ENCODE data around the gene GPD1L.
A peak's percentile ranks its signal among the peaks of the same experiment; 100 is the strongest.

Gene GPD1L

DNA sequence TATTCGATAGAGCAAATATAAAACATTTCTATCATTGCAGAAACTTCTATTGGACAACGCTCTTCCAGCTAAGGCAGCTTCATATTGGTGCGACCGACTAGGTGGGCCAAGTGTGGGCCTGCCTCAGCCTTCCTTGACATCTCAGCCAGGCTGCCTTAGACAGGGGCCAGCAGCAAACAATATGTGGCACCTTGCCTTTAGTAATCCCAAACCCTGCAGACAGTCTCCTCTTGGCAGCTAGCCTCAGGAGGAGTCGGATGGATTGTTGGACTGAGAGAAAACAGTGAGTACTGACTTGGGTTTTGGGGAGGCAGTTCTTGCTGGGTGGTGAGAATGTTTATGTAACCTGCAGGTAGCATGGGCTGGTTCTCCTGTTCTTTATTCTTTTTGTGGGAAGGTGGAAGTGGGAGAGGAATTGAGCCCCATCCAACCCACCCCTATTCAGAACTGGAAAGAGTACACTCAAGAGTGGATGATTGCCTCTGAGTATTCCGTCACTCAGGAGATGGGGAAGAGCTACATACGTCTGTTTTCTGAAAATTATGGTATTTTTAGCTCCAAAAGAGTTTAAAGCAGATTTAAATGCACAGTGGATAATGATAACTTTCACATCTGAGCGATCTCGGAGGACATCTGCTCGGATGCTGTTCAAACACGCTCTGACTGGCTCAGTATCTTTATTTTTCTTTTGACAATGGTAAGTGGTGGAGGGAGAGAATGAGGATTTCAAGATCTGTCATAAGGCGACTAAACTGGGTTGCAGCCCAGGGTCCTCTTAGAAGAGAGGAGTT, 47.2 kb downstream of the GPD1L start:
- TF ChIP-seq ZFX (IDR thresholded peaks at IDR 0.05; ENCODE audit: borderline replicate concordance) (no peak), CTCF (IDR thresholded peaks at IDR 0.05) (no peak)
- H3K27ac ChIP-seq = no peak overlapping the region

DNA sequence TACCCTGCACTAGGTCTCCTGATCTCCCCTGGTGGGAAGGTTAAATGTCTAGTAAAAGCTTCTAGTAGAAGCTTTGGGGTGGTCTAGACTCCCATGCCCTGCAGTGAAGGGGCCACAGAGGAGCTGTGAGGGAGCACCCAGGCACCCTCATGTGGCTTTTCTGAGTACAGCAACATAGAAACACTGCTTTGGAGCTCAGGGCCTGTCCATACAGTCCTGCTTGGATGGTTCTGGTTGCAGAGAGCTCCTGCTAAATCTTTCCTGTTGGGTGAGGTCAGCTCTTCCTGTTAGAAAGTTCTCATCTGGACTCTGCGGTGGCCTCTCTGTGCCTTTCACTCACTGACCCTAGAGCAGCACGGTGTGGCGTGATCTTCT, 47.8 kb downstream of the GPD1L start:
- no peak overlapping the region for H3K27ac ChIP-seq
- TF ChIP-seq ZFX (IDR thresholded peaks at IDR 0.05; ENCODE audit: borderline replicate concordance) (no peak), CTCF (IDR thresholded peaks at IDR 0.05) (peak; percentile 22; the same call in 1 of the 2 replicates)

GRCh38 chr3:32155117-32155516, 48.7 kb downstream of the GPD1L start:
- no peak overlapping the region for H3K27ac ChIP-seq
- no peak for TF ChIP-seq ZFX (IDR thresholded peaks at IDR 0.05; ENCODE audit: borderline replicate concordance)
- TF ChIP-seq CTCF (IDR thresholded peaks at IDR 0.05) = no peak

DNA sequence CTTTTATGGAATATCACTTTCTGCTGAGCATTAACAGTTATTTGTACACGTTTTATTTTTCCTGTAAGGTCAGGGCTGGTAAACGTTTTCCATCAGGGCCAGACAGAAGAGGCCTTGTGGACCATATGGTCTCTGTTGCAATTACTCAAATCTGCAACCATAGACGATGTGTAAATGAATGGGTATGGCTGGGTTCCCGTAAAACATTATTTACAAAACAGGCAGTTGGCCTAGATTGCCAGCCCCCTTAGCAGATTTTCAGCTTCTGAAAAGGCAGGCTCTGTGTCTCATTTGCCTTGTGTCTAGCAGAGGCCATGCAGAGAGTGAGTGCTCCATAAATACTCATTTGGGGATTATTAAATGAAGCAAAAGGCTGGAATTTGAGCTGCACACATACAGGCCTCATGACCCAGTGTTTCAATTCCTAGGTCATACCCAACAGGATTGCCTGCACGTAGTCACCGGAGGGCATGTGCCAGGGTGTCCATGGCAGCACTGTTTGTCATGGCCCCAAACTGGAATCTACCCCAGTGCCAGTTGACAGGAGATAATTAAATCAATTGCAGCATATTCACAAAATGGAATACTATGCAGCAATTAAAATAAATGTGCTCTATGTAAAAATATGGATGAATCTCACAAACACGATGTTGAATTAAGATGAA, 51.3 kb downstream of the GPD1L start:
- no peak overlapping the region for H3K27ac ChIP-seq
- no peak for TF ChIP-seq CTCF (IDR thresholded peaks at IDR 0.05)
- TF ChIP-seq ZFX (IDR thresholded peaks at IDR 0.05; ENCODE audit: borderline replicate concordance) = no peak

DNA sequence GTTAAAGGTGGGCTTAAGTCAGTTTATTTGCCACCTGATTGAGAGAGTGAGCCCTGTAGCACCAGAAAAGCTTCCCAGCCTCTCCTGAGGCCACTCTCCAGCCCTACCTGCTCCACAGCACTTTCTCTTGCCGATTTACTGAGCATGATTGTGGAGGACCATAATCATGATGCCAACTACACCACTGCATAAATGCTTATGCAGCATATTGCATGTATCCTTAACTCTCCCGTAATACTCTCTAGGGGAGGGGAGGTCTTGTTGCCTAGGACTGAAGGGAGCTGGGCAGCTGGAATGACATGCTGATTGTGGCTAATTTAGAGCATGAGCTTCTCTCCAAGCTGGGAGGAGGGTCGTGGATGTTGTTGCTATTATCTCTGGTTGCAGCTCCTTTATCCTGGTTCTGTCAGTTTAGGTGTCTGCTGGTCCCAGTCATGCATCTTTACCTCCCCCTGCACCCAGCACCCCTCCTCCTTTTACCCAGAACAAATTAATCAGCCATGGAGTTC, 54.3 kb downstream of the GPD1L start:
- no peak overlapping the region for H3K27ac ChIP-seq
- TF ChIP-seq ZFX (IDR thresholded peaks at IDR 0.05; ENCODE audit: borderline replicate concordance) (no peak), CTCF (IDR thresholded peaks at IDR 0.05) (no peak)

GRCh38 chr3:32165442-32165841, 59.0 kb downstream of the GPD1L start:
- no peak overlapping the region for H3K27ac ChIP-seq

More at GRCh38 chr3:32165442-32165841, 59.0 kb downstream of the GPD1L start:
- TF ChIP-seq CTCF (IDR thresholded peaks at IDR 0.05) (no peak), ZFX (IDR thresholded peaks at IDR 0.05; ENCODE audit: borderline replicate concordance) (no peak)

All from 22Rv1 (cell line).